ENCODE results near the gene MEGF9.

Gene MEGF9

GRCh38 chr9:120737416-120738165 lies 23.3 kb upstream of the MEGF9 start:
- H3K27me3 ChIP-seq (ENCODE audit: insufficient read depth, poor library complexity, severe bottlenecking): no peaks in the 10 kb centered on the region
- peak in 1 of 2 experiments; percentile 77 for DNase-seq (ENCODE audit: low read depth in 1 of 2, low spot score in 1 of 2)
- no peak overlapping the region for H3K4me3 ChIP-seq (replicated peaks; ENCODE audit: insufficient read depth, low read length)
- TF ChIP-seq SPI1 (IDR thresholded peaks at IDR 0.05; ENCODE audit: borderline replicate concordance, low read depth) (no peak), GABPA (IDR thresholded peaks at IDR 0.05; ENCODE audit: low read depth) (no peak), CTCF (IDR thresholded peaks at IDR 0.05; ENCODE audit: insufficient read depth, low read length) (no peak), POLR2AphosphoS5 (IDR thresholded peaks at IDR 0.05; ENCODE audit: low read depth) (no peak), REST (IDR thresholded peaks at IDR 0.05; ENCODE audit: insufficient replicate concordance, low read depth) (no peak)
- H3K27ac ChIP-seq (replicated peaks): peak overlapping the region; percentile 69

- no peak for TF ChIP-seq SPI1 (IDR thresholded peaks at IDR 0.05; ENCODE audit: borderline replicate concordance, low read depth)
- no peak for TF ChIP-seq POLR2AphosphoS5 (IDR thresholded peaks at IDR 0.05; ENCODE audit: low read depth)
- peak overlapping the region; percentile 69 for H3K27ac ChIP-seq (replicated peaks)
Measured at GRCh38 chr9:120736881-120737280, 22.6 kb upstream of the MEGF9 start.

GRCh38 chr9:120735415-120736126 lies 21.3 kb upstream of the MEGF9 start:
- Histone ChIP-seq H3K27me3 (ENCODE audit: insufficient read depth, poor library complexity, severe bottlenecking) (no peaks in the 10 kb centered on the region), H3K27ac (replicated peaks) (peak overlapping the region; percentile 69), H3K4me3 (replicated peaks; ENCODE audit: insufficient read depth, low read length) (no peak overlapping the region)
- peak; percentile 98 for DNase-seq (ENCODE audit: low read depth in 1 of 2, low spot score in 1 of 2)
- TF ChIP-seq GABPA (IDR thresholded peaks at IDR 0.05; ENCODE audit: low read depth) (peak; percentile 8; the same call in 1 of the 2 replicates), POLR2AphosphoS5 (IDR thresholded peaks at IDR 0.05; ENCODE audit: low read depth) (peak; percentile 97), REST (IDR thresholded peaks at IDR 0.05; ENCODE audit: insufficient replicate concordance, low read depth) (peak; percentile 72), CTCF (IDR thresholded peaks at IDR 0.05; ENCODE audit: insufficient read depth, low read length) (no peak), SPI1 (IDR thresholded peaks at IDR 0.05; ENCODE audit: borderline replicate concordance, low read depth) (peak; percentile 88)

More at GRCh38 chr9:120736881-120737280, 22.6 kb upstream of the MEGF9 start:
- Histone ChIP-seq H3K4me3 (replicated peaks; ENCODE audit: insufficient read depth, low read length) (no peak overlapping the region), H3K27me3 (ENCODE audit: insufficient read depth, poor library complexity, severe bottlenecking) (no peaks in the 10 kb centered on the region)
- peak; percentile 33 to 52 for DNase-seq (ENCODE audit: low read depth in 1 of 2, low spot score in 1 of 2)

All from HL-60 (cell line).